Upper lobe of left lung (tissue), 6 donors: Measurements from ENCODE around the gene SYNPO2. TPM values are rescaled to one million over a fixed set of nuclear protein-coding genes. Genes with fewer than 3 reads are reported as not detected.

Experiments used
- ATAC-seq, 2 donors: fragments of 200-7000 bp; cut with Tn5 transposase; one replicate each; pipeline ENCODE4 v1.9.1; 2022; ENCODE audit warnings: mild to moderate bottlenecking in 2 of 2, moderate library complexity in 2 of 2; ENCODE audit not compliant: low FRiP score in 2 of 2
- DNase-seq, 2 donors: peaks; one replicate each; pipeline ENCODE4 v3.0.0-alpha.2; 2019 to 2020
- H3K27ac ChIP-seq, 4 donors: fragments of 200-600 bp; sonication (generic); one replicate each; pipeline ENCODE4 v1.5.1; 2016 to 2019
- H3K27me3 ChIP-seq, 4 donors: fragments of 200-600 bp; sonication (generic); one replicate each; pipeline ENCODE4 v1.5.1; 2017 to 2019
- H3K36me3 ChIP-seq, 4 donors: fragments of 200-600 bp; sonication (generic); one replicate each; pipeline ENCODE4 v1.5.1; 2016 to 2019
- H3K4me1 ChIP-seq, 4 donors: fragments of 200-600 bp; sonication (generic); one replicate each; pipeline ENCODE4 v1.5.1; 2018 to 2019
- H3K4me3 ChIP-seq, 4 donors: fragments of 200-600 bp; sonication (generic); one replicate each; pipeline ENCODE4 v1.5.1; 2017 to 2019; ENCODE audit warnings: mild to moderate bottlenecking in 2 of 4, moderate library complexity in 1 of 4
- H3K9me3 ChIP-seq, 4 donors: fragments of 200-600 bp; sonication (generic); one replicate each; pipeline ENCODE4 v1.5.1; 2018 to 2019
- EP300 ChIP-seq, 4 donors: sonication (generic); formaldehyde crosslinking; IDR thresholded peaks; one replicate each; pipeline ENCODE4 v1.5.1; 2017; ENCODE audit warnings: antibody characterized with exemption in 4 of 4, control low read depth in 2 of 4
- POLR2A ChIP-seq, 4 donors: fragments of 450-650 bp; IDR thresholded peaks; one replicate each; pipeline ENCODE4 v1.5.1; 2016 to 2017; ENCODE audit warnings: antibody characterized with exemption in 4 of 4, mild to moderate bottlenecking in 2 of 4
- POLR2AphosphoS5 ChIP-seq, 2 donors: sonication (generic); formaldehyde crosslinking; IDR thresholded peaks; one replicate each; pipeline ENCODE4 v1.5.1; 2017; ENCODE audit warnings: antibody characterized with exemption in 2 of 2
- WGBS, 2 donors: methylation state at CpG; one replicate each; pipeline ENCODE4 v1.1.5; 2017 to 2018; 5-methylcytosine and 5-hydroxymethylcytosine counted together
- total RNA-seq, 6 donors: library from RNA; depleted of rRNA in 4 of 6; stranded (reverse); fragments of >200 nt in 4 of 6; gene quantifications; one replicate each; pipeline versions ENCODE4 v1.1.0 to v1.2.1, GENCODE V29; 2016 to 2021
- TF ChIP-seq, protein P1 (sequence below), 6 experiments: fragments of 450-650 bp in 4 of 6; fragments of 200-600 bp in 2 of 6; sonication (generic) in 2 of 6; IDR thresholded peaks; one replicate each; pipeline ENCODE4 v1.5.1; 2016 to 2019; ENCODE audit warnings: antibody characterized with exemption in 6 of 6
- donor health status: DM: no; HTN: no; CAD: no; lungs with moderate emphysema.
- donor health status: DM: no; HTN: yes; CAD: no; lungs with severe emphysema.

SYNPO2 gene
- total RNA-seq, 6 donors from 2014 or later = 7.9 to 56.3 (median 17.0) TPM

DNA sequence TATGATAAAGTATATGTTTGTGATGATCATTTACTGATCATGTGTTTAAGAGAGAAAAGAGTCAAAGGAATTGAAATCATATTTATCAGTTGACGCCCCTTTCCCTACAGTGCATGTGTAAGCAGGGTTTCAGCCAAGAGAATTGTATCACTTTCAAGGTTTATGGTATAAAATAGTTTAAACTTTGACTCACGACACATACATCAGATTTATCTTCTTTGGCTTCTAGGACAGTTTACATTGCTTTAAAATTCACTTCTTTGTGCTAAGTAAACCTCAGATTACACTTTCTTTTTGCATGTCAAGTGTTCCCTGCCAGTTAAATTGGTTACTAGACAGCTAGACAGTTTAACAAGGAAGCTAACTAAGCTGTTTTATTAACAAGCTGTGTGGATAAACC is 160.7 kb downstream of the SYNPO2 start:
- Histone ChIP-seq H3K4me1 (peaks cover 0 to 3% (median 0%) of the 10 kb centered on the region in 4 donors), H3K4me3 (no peak overlapping the region), H3K36me3 (no peaks in the 10 kb centered on the region), H3K9me3 (no peaks in the 10 kb centered on the region), H3K27ac (no peak overlapping the region), H3K27me3 (no peaks in the 10 kb centered on the region)
- no peak for TF ChIP-seq POLR2A (IDR thresholded peaks at IDR 0.05)
- no peak for TF ChIP-seq POLR2AphosphoS5 (IDR thresholded peaks at IDR 0.05)
- TF ChIP-seq, protein P1, sequence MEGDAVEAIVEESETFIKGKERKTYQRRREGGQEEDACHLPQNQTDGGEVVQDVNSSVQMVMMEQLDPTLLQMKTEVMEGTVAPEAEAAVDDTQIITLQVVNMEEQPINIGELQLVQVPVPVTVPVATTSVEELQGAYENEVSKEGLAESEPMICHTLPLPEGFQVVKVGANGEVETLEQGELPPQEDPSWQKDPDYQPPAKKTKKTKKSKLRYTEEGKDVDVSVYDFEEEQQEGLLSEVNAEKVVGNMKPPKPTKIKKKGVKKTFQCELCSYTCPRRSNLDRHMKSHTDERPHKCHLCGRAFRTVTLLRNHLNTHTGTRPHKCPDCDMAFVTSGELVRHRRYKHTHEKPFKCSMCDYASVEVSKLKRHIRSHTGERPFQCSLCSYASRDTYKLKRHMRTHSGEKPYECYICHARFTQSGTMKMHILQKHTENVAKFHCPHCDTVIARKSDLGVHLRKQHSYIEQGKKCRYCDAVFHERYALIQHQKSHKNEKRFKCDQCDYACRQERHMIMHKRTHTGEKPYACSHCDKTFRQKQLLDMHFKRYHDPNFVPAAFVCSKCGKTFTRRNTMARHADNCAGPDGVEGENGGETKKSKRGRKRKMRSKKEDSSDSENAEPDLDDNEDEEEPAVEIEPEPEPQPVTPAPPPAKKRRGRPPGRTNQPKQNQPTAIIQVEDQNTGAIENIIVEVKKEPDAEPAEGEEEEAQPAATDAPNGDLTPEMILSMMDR (IDR thresholded peaks at IDR 0.05) = no peak
- no peak for TF ChIP-seq EP300 (IDR thresholded peaks at IDR 0.05)
- no peak for DNase-seq
- no peak for ATAC-seq
- WGBS, 2 donors = 85 to 87% methylated on average over 2 of the region's 2 CpGs

DNA sequence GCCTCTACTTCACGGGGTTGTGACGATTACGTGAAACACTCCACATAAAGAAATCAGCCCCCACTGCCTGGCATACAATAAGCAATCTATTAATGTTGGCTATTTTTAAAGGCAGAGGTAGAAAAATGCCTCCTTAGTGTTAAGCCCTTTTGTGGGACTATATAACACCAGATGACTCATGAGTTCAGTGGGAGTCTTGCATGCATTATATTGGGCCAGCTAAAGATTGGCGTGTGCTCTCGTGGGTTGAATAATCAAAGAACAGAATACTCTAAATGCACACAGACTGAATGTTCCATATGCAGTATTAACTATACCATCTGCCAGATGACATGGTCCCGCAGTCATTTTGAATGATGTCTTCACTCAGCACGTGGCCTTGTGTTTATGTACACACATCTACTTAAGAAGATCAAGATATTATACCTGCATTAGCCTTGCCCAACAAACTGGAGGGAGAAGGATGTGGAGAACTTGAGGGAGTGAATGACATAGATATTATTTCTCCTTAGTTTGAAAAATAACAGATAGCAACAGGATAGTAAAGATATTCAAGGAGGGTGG is 162.0 kb downstream of the SYNPO2 start:
- TF ChIP-seq EP300 (IDR thresholded peaks at IDR 0.05) (no peak), POLR2A (IDR thresholded peaks at IDR 0.05) (no peak)
- no peaks in the 10 kb centered on the region for H3K9me3 ChIP-seq
- ATAC-seq (no peak), DNase-seq (no peak)
- no peaks in the 10 kb centered on the region for H3K27me3 ChIP-seq
- WGBS, 2 donors = 90 to 93% methylated on average over 7 of the region's 7 CpGs
- no peak overlapping the region for H3K27ac ChIP-seq
- H3K4me1 ChIP-seq = peaks cover 0 to 3% (median 0%) of the 10 kb centered on the region in 4 donors
- no peaks in the 10 kb centered on the region for H3K36me3 ChIP-seq
- H3K4me3 ChIP-seq = no peak overlapping the region

DNA sequence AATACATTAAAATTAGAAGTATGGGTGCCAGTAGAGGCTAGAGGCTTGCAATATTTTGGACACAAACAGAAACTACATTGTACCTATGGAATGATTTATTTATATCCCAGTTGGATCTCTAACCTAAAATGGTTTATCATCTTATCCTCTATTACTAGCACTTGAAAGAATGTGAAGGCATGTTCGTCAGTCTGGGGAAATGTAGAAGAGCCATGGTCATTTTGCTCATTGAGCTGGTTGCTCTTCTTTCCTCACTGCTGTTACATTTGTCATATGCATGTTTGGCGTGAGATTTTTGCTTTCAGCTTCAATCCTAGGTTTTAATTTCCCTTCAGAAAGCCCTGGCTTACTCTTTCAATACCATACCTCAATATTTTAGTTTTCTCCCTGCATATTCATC is 164.6 kb downstream of the SYNPO2 start:
- no peak overlapping the region for H3K27ac ChIP-seq
- no peaks in the 10 kb centered on the region for H3K36me3 ChIP-seq
- DNase-seq = no peak
- 82 to 89% methylated on average over 2 of the region's 2 CpGs for WGBS, 2 donors
- no peaks in the 10 kb centered on the region for H3K27me3 ChIP-seq
- ATAC-seq = no peak
- H3K4me3 ChIP-seq = no peak overlapping the region
- no peaks in the 10 kb centered on the region for H3K4me1 ChIP-seq
- TF ChIP-seq POLR2A (IDR thresholded peaks at IDR 0.05) (no peak), POLR2AphosphoS5 (IDR thresholded peaks at IDR 0.05) (no peak), EP300 (IDR thresholded peaks at IDR 0.05) (no peak)
- TF ChIP-seq, protein P1 (IDR thresholded peaks at IDR 0.05) = no peak
- no peaks in the 10 kb centered on the region for H3K9me3 ChIP-seq

GRCh38 chr4:119053997-119054396 is 165.3 kb downstream of the SYNPO2 start:
- no peaks in the 10 kb centered on the region for H3K9me3 ChIP-seq
- 88 to 94% methylated on average over 3 to 10 of the region's 10 CpGs for whole genome bisulfite sequencing, 2 donors
- TF ChIP-seq POLR2AphosphoS5 (IDR thresholded peaks at IDR 0.05) = no peak
- TF ChIP-seq, protein P1 (IDR thresholded peaks at IDR 0.05) = no peak
- no peak for TF ChIP-seq POLR2A (IDR thresholded peaks at IDR 0.05)
- TF ChIP-seq EP300 (IDR thresholded peaks at IDR 0.05) = no peak
- H3K4me3 ChIP-seq = no peak overlapping the region
- DNase-seq = peak in 1 of 2 donors; percentile 40
- H3K27ac ChIP-seq = no peak overlapping the region
- no peaks in the 10 kb centered on the region for H3K4me1 ChIP-seq
- no peaks in the 10 kb centered on the region for H3K36me3 ChIP-seq
- peak in 1 of 2 donors; percentile 22 for ATAC-seq
- no peaks in the 10 kb centered on the region for H3K27me3 ChIP-seq

DNA sequence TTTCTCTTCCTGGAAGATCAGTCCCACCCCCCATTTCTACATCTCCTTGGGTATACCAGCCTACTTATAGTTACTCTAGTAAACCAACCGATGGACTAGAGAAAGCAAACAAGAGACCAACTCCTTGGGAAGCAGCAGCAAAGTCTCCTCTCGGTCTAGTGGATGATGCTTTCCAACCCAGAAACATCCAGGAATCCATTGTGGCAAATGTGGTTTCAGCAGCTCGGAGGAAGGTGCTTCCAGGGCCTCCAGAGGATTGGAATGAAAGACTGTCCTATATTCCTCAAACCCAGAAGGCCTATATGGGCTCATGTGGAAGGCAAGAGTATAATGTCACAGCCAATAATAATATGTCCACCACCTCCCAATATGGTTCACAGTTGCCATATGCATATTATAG is 168.8 kb downstream of the SYNPO2 start:
- H3K9me3 ChIP-seq = no peaks in the 10 kb centered on the region
- no peaks in the 10 kb centered on the region for H3K4me1 ChIP-seq
- no peak overlapping the region for H3K27ac ChIP-seq
- WGBS, 2 donors = 89 to 90% methylated on average over 3 of the region's 3 CpGs
- DNase-seq = no peak
- ATAC-seq = no peak
- no peak overlapping the region for H3K4me3 ChIP-seq
- no peak for TF ChIP-seq EP300 (IDR thresholded peaks at IDR 0.05)
- TF ChIP-seq, protein P1 (IDR thresholded peaks at IDR 0.05) = no peak
- no peak for TF ChIP-seq POLR2AphosphoS5 (IDR thresholded peaks at IDR 0.05)
- TF ChIP-seq POLR2A (IDR thresholded peaks at IDR 0.05) = no peak
- H3K27me3 ChIP-seq = no peaks in the 10 kb centered on the region
- H3K36me3 ChIP-seq = no peaks in the 10 kb centered on the region
